ENCODE results near the gene CUEDC1. TPM values are rescaled to one million over a fixed set of nuclear protein-coding genes. Genes with fewer than 3 reads are reported as not detected.

The CUEDC1 gene
- total and polyA plus RNA-seq, 9 of the 15 experiments (the other 6 are each of a cell fraction or from before 2014, with no cell fraction given) = 0.20 to 4.1 (median 1.6) TPM; not detected in 1

DNA sequence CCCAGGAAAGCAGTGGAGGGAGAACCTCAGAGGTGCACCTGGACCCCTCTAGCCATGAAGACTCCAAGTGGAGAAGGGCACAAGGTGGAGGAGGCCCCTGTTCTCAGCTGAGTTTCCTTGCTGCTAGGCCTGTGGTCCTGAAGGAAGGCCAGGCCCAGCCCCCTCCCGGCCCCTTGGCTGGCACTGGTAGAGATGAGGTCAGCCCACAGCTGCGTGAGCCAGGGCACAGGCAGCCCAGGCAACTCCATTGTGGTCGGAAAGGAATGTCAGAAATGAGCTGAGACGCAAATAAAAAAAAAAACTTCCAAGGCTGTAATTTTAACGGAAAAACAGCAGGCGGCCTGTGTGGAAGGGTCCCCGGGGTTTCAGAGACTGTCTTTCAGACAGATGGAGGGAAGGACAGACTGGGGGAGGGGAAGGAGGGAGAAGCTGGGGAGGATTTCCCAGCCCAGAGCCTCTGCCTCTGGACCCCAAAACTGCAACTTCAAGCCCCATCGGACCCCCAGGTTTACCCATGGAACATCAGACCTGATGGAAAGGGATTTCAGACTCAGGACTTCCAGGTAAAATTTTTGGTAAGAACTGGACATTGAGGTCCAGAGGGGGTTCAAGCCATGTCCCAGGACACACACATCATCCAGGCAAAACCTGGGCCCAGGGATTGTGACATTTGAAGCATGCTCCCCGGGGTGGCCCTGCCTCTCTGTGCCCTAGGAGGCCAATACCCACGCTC lies 79.8 kb downstream of the CUEDC1 start:
- POLR2A ChIA-PET = interaction anchor here (0.6 to 1.4 kb wide), 4 partner anchors 10 to 124 kb away, joined by 3 to 4 read pairs (median 4); no protein-coding TSS in a partner anchor

More for the DNA sequence above, 79.8 kb downstream of the CUEDC1 start:
- peak in 3 of 4 experiments; percentile 34 to 74 (median 68) for DNase-seq (ENCODE audit: extremely low read depth in 1 of 4, low spot score in 3 of 4)
- 20% methylated on average over 9 of the region's 10 CpGs for WGBS (ENCODE audit: insufficient coverage, low coverage, missing lambda C conversion rate)
- no TSS peak for BruUV-seq (replicated peaks)
- peak; percentile 58 for ATAC-seq
- Histone ChIP-seq H4K20me1 (replicated peaks; ENCODE audit: control insufficient read depth, insufficient read depth, low read length) (no peaks in the 10 kb centered on the region), H3K9me1 (ENCODE audit: control insufficient read depth, insufficient read depth, low read length) (no peaks in the 10 kb centered on the region), H3K9me3 (replicated peaks; ENCODE audit: control insufficient read depth, insufficient read depth, low read depth, low read length) (no peaks in the 10 kb centered on the region), H3K4me1 (replicated peaks in 1 of 2; ENCODE audit: control insufficient read depth in 2 of 2, insufficient read depth in 2 of 2, low read length in 2 of 2) (peaks cover 0 to 14% of the 10 kb centered on the region in 2 experiments; a peak in 2 of 5 replicates), H3K27me3 (ENCODE audit: control insufficient read depth in 2 of 2, insufficient read depth in 2 of 2, low read length in 2 of 2) (peaks cover 12 to 34% of the 10 kb centered on the region in 2 experiments), H3K79me2 (ENCODE audit: control insufficient read depth, insufficient read depth, low read length) (no peaks in the 10 kb centered on the region), H3K9ac (ENCODE audit: insufficient read depth in 1 of 2, low read depth in 2 of 2, low read length in 2 of 2) (0 out of 4 replicates have a peak overlapping the region, but pooled peaks of 1 of the 2 experiments have one; percentile 48), H2AFZ (ENCODE audit: low read depth, low read length) (no peak overlapping the region), H3K4me3 (no peak overlapping the region), H3K4me2 (ENCODE audit: insufficient read depth, low read length) (no peak overlapping the region), H3K27ac (ENCODE audit: extremely low read depth, low read depth, low read length) (no peak overlapping the region), H3K36me3 (ENCODE audit: control insufficient read depth, insufficient read depth, low read length) (no peaks in the 10 kb centered on the region)
- intact Hi-C loops (cut with micrococcal nuclease) (no loop called here), in situ Hi-C loops (cut with MboI) (no loop called here)
- FAIRE-seq = no peak
- no peak for TF ChIP-seq LARP7 (IDR thresholded peaks at IDR 0.05)
- no peak for TF ChIP-seq ZNF282 (CRISPR knock-in tag; IDR thresholded peaks at IDR 0.05)
- TF ChIP-seq TEAD1 (CRISPR knock-in tag; IDR thresholded peaks at IDR 0.05) = peak in 1 of 2 experiments; percentile 31; a peak in 1 of 4 replicates
- TF ChIP-seq, protein P1, sequence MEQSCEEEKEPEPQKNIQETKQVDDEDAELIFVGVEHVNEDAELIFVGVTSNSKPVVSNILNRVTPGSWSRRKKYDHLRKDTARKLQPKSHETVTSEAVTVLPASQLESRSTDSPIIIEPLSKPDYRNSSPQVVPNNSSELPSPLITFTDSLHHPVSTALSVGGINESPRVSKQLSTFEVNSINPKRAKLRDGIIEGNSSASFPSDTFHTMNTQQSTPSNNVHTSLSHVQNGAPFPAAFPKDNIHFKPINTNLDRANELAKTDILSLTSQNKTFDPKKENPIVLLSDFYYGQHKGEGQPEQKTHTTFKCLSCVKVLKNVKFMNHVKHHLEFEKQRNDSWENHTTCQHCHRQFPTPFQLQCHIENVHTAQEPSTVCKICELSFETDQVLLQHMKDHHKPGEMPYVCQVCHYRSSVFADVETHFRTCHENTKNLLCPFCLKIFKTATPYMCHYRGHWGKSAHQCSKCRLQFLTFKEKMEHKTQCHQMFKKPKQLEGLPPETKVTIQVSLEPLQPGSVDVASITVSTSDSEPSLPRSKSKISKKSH (CRISPR knock-in tag; IDR thresholded peaks at IDR 0.05) = no peak
- 0 out of 2 replicates have a peak, but pooled peaks have one; percentile 6 for TF ChIP-seq BHLHE40 (IDR thresholded peaks at IDR 0.05; ENCODE audit: low read length)
- TF ChIP-seq, protein P2, sequence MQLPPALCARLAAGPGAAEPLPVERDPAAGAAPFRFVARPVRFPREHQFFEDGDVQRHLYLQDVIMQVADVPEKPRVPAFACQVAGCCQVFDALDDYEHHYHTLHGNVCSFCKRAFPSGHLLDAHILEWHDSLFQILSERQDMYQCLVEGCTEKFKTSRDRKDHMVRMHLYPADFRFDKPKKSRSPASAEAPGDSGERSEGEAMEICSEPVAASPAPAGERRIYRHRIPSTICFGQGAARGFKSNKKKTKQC (CRISPR knock-in tag; IDR thresholded peaks at IDR 0.05) = 0 out of 2 replicates have a peak, but pooled peaks have one; percentile 51
- TF ChIP-seq, protein P3, sequence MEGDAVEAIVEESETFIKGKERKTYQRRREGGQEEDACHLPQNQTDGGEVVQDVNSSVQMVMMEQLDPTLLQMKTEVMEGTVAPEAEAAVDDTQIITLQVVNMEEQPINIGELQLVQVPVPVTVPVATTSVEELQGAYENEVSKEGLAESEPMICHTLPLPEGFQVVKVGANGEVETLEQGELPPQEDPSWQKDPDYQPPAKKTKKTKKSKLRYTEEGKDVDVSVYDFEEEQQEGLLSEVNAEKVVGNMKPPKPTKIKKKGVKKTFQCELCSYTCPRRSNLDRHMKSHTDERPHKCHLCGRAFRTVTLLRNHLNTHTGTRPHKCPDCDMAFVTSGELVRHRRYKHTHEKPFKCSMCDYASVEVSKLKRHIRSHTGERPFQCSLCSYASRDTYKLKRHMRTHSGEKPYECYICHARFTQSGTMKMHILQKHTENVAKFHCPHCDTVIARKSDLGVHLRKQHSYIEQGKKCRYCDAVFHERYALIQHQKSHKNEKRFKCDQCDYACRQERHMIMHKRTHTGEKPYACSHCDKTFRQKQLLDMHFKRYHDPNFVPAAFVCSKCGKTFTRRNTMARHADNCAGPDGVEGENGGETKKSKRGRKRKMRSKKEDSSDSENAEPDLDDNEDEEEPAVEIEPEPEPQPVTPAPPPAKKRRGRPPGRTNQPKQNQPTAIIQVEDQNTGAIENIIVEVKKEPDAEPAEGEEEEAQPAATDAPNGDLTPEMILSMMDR (IDR thresholded peaks at IDR 0.05 in 2 of 3, conservative IDR thresholded peaks at IDR 0.05 in 1 of 3; ENCODE audit: insufficient read depth in 2 of 3, low read depth in 1 of 3, low read length in 3 of 3) = peak; percentile 30 to 37 (median 33); a peak in 3 of 6 replicates
- peak; percentile 75 for TF ChIP-seq ZNF384 (IDR thresholded peaks at IDR 0.05; ENCODE audit: low read depth, low read length)
- CTCF ChIA-PET (ENCODE audit: low intra/inter-chr PET ratio) = no interaction called here
